Pancreas (tissue), 10 donors: ENCODE measurements around the gene TK2. TPM values are rescaled to one million over a fixed set of nuclear protein-coding genes. Genes with fewer than 3 reads are reported as not detected.
A peak's percentile ranks its signal among the peaks of the same experiment; 100 is the strongest.

Source experiments
- ATAC-seq, 4 donors: fragments of 200-7000 bp; cut with Tn5 transposase; one replicate each; pipeline versions ENCODE4 v1.8.0 to v1.9.1; 2020; ENCODE audit warnings: mild to moderate bottlenecking in 4 of 4, moderate library complexity in 4 of 4
- DNase-seq, 6 donors: peaks; one replicate each; pipeline ENCODE4 v3.0.0-alpha.2; 2020
- FAIRE-seq: peaks from 2 replicates; lab custom pipeline; 2012; peaks lifted over from hg19 to GRCh38; lab: Jason Lieb, UNC
- H3K27ac ChIP-seq, 4 donors: fragments of 200-600 bp; sonication (generic); 1 replicate in 3 of 4; 2 replicates in 1 of 4; pipeline versions ENCODE4 v1.5.0 to v1.8.0; 2020
- H3K27me3 ChIP-seq, 4 donors: fragments of 200-600 bp; one replicate each; pipeline ENCODE4 v1.8.0; 2021
- H3K36me3 ChIP-seq, 3 donors: fragments of 200-600 bp; sonication (generic) in 1 of 3; one replicate each; pipeline versions ENCODE4 v1.5.0 to v1.8.0; 2020 to 2021
- H3K4me1 ChIP-seq, 3 donors: fragments of 200-600 bp; one replicate each; pipeline ENCODE4 v1.8.0; 2021
- H3K4me3 ChIP-seq, 4 donors: fragments of 200-600 bp; sonication (generic) in 2 of 4; one replicate each; pipeline versions ENCODE4 v1.5.0 to v1.8.0; 2020 to 2021
- H3K9me3 ChIP-seq, 4 donors: fragments of 200-600 bp; one replicate each; pipeline ENCODE4 v1.8.0; 2021
- WGBS, 2 donors: extraction: QIAGEN DNeasy Blood & Tissue Kit; methylation state at CpG; one replicate each; pipeline ENCODE4 v1.1.7; 2013; 5-methylcytosine and 5-hydroxymethylcytosine counted together
- intact Hi-C, 3 donors: fragments of 100-400 bp; cut with DNase I; formaldehyde crosslinking; loops; one replicate each; pipeline versions ENCODE4 v1.11.1 to v1.14.2; 2022
- polyA plus RNA-seq, 2 donors: library from polyadenylated mRNA; stranded (reverse); fragments of 200-250 nt; gene quantifications; one replicate each; pipeline ENCODE4 v1.2.3, GENCODE V29; 2013
- total RNA-seq, 6 donors: library from RNA; stranded (reverse); fragmentation: NEBNext Ultra II Directional in 4 of 6; extraction: Animal tissue kit (Norgen Biotek cat#: 25700) in 4 of 6; gene quantifications; one replicate each; pipeline versions ENCODE4 v1.2.1 to v1.2.4, GENCODE V29; 2021 to 2023
- TF ChIP-seq, protein P1 (sequence below), 4 donors: fragments of 200-600 bp; sonication (generic) in 3 of 4; IDR thresholded peaks; one replicate each; pipeline versions ENCODE4 v1.5.0 to v1.8.0; 2021; ENCODE audit warnings: antibody characterized with exemption in 4 of 4
- donor health status: healthy with polysubstance abuse.
- donor health status: DM: no; HTN: no; CAD: no; lungs with moderate emphysema.
- donor health status: DM: no; HTN: no; CAD: no.
- donor health status: control.
- donor health status: control.
- donor health status: Bipolar disorder and iron deficiency.
- donor health status: DM: yes; HTN: yes; CAD: no.
- donor health status: DM: no; HTN: no; CAD: no.
- donor health status: DM: no; HTN: no; CAD: no.
- donor health status: DM: yes; HTN: yes; CAD: no.

Gene TK2
- total and polyA plus RNA-seq, 8 donors: 13.9 to 22.9 (median 20.5) TPM

DNA sequence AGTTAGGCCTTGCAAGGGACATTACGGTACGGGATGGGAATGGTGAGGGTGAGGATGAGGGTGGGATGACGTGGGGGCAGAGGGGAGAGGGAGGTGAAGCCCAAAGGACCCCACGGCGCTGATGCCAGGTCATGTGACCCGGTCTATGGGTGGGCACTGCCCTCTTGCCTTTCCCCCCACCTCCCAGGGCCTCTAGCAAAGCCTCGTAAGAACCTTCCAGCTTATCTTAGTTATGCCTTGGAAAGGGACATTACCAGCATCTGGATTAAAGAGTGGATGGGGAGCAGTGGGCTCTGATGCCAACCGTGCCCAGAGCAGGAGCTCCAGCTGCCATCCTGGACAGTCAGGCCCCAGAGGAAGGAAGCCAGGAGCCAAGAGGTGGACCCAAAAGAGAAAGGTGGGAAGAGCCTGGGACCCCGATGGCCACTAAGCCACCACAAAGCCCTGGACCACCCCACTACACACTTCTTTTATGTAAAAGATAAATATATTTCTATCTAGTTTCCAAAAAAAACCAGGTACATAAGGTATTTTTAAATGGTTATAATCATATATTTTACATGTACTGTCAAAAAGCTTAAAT is 40.9 kb downstream of the TK2 start:
- no peak overlapping the region for H3K4me3 ChIP-seq
- DNase-seq (no peak), FAIRE-seq (no peak), ATAC-seq (no peak)
- H3K36me3 ChIP-seq: peaks cover 0 to 4% (median 0%) of the 10 kb centered on the region in 3 donors
- TF ChIP-seq, protein P1, sequence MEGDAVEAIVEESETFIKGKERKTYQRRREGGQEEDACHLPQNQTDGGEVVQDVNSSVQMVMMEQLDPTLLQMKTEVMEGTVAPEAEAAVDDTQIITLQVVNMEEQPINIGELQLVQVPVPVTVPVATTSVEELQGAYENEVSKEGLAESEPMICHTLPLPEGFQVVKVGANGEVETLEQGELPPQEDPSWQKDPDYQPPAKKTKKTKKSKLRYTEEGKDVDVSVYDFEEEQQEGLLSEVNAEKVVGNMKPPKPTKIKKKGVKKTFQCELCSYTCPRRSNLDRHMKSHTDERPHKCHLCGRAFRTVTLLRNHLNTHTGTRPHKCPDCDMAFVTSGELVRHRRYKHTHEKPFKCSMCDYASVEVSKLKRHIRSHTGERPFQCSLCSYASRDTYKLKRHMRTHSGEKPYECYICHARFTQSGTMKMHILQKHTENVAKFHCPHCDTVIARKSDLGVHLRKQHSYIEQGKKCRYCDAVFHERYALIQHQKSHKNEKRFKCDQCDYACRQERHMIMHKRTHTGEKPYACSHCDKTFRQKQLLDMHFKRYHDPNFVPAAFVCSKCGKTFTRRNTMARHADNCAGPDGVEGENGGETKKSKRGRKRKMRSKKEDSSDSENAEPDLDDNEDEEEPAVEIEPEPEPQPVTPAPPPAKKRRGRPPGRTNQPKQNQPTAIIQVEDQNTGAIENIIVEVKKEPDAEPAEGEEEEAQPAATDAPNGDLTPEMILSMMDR (IDR thresholded peaks at IDR 0.05): no peak
- peaks cover 27 to 51% (median 34%) of the 10 kb centered on the region in 3 donors for H3K4me1 ChIP-seq
- no peaks in the 10 kb centered on the region for H3K9me3 ChIP-seq
- H3K27me3 ChIP-seq: no peaks in the 10 kb centered on the region
- intact Hi-C loops: no loop called here
- peak overlapping the region; percentile 17 to 89 (median 78) for H3K27ac ChIP-seq
- WGBS, 2 donors: 92 to 94% methylated on average over 8 to 9 of the region's 9 CpGs

DNA sequence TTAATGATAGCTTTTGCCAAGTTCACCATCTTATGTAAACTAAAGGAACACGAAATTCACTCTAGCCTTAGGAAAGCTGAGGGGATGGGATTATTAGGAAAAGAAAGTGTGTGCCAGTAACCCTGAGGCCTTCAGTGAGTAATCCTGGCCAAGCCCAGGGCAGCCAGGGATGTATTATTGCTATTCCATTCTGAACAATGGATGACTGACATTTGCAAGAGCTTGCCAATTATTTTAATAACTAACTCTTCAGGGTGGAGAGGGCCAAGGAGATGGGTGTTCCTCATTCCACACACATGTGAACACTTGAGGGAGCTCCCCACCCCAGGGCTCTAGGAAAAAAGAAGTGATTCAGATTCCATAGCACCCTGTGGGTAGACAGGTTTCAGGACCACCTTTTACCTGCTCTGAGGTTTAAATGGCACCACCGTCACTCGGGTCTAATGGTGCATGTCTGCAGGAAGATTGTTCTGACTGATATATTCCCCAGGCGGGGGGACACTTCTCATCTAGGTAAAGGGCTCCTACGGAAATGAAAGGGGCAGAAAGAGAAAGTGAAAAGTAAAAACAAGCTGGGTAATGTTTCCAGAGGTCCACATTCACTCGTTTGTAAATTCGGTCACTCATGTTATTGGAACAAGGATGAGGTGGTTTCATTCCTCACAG is 41.5 kb downstream of the TK2 start:
- Histone ChIP-seq H3K27ac (peak overlapping the region; percentile 17 to 89 (median 78)), H3K36me3 (peaks cover 0 to under 1% (median 0%) of the 10 kb centered on the region in 3 donors), H3K27me3 (no peaks in the 10 kb centered on the region), H3K4me3 (no peak overlapping the region), H3K9me3 (no peaks in the 10 kb centered on the region), H3K4me1 (peaks cover 27 to 51% (median 34%) of the 10 kb centered on the region in 3 donors)
- DNase-seq: peak in 2 of 6 donors; percentile 37 to 56
- TF ChIP-seq, protein P1 (IDR thresholded peaks at IDR 0.05): no peak
- 65 to 68% methylated on average over 7 of the region's 7 CpGs for WGBS, 2 donors
- peak; percentile 45 to 57 (median 54) for ATAC-seq
- intact Hi-C loops: no loop called here
- FAIRE-seq: no peak

DNA sequence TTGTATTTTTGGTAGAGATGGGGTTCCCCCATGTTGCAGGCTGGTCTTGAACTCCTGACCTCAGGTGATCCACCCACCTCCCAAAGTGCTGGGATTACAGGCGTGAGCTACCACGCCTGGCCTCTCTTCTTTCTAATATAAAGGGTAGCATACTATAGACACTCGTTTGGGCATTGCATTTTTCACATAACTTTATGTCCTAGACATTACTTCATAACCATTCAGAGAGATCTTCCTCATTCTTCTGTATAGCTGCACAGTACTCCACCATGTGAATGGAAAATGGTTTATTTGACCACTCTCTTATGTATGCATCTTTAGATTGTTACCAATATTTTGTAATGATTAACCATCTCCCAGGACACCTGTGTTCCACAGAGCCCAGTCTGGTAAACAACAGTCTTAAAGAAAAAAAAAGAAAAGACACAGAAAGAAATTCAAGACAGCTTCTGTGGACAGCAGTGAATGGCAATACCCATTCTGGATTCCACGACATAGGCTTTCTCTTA is 42.1 kb downstream of the TK2 start:
- no peak overlapping the region for H3K4me3 ChIP-seq
- H3K27ac ChIP-seq: peak overlapping the region; percentile 8 to 89 (median 46)
- no peak for FAIRE-seq
- no peaks in the 10 kb centered on the region for H3K9me3 ChIP-seq
- TF ChIP-seq, protein P1 (IDR thresholded peaks at IDR 0.05): no peak
- H3K4me1 ChIP-seq: peaks cover 27 to 50% (median 34%) of the 10 kb centered on the region in 3 donors
- 66 to 73% methylated on average over 4 of the region's 4 CpGs for WGBS, 2 donors
- intact Hi-C loops: no loop called here
- ATAC-seq: no peak
- no peaks in the 10 kb centered on the region for H3K27me3 ChIP-seq
- no peaks in the 10 kb centered on the region for H3K36me3 ChIP-seq
- DNase-seq: no peak

DNA sequence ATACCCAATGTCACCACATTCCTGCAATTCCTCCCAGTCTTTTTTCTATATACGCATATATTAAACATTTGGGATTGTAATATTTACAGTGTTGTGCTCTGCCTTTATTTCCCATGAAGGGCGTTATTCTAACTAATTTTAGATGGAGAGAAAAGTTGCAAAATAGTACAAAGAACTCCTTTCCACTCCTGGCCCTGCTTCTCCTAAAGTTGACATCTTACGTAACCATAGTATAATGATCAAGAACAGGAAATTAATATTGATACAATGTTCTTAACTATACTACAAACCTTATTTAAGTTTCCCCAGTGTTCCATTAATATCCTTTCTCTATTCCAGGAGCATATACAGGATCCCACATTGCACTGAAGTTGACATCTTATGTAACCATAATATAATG is 46.3 kb downstream of the TK2 start:
- no peak overlapping the region for H3K4me3 ChIP-seq
- ATAC-seq (no peak), DNase-seq (no peak), FAIRE-seq (no peak)
- H3K27ac ChIP-seq: no peak overlapping the region
- H3K9me3 ChIP-seq: no peaks in the 10 kb centered on the region
- TF ChIP-seq, protein P1 (IDR thresholded peaks at IDR 0.05): no peak
- intact Hi-C loops: no loop called here
- no peaks in the 10 kb centered on the region for H3K27me3 ChIP-seq
- H3K36me3 ChIP-seq: no peaks in the 10 kb centered on the region
- H3K4me1 ChIP-seq: peaks cover 0 to 13% (median 7%) of the 10 kb centered on the region in 3 donors
- WGBS, 2 donors: 91 to 92% methylated on average over 3 of the region's 3 CpGs
